Suprapubic skin (tissue), 4 donors: ENCODE data around the gene CCDC188. TPM values are rescaled to one million over a fixed set of nuclear protein-coding genes. Genes with fewer than 3 reads are reported as not detected.
"Not testable (repeated sequence)": the region's sequence is repeated elsewhere in the genome, so short reads cannot be mapped to it uniquely, and the experiment has no call there.

ENCODE experiments used
- DNase-seq, 2 donors: peaks; one replicate each; pipeline ENCODE4 v3.0.0-alpha.2; 2019; ENCODE audit warnings: low spot score in 2 of 2
- H3K27ac ChIP-seq: fragments of 200-600 bp; sonication (generic); one replicate; pipeline ENCODE4 v1.5.1; 2019
- H3K27me3 ChIP-seq: fragments of 200-600 bp; sonication (generic); one replicate; pipeline ENCODE4 v1.5.1; 2019
- H3K36me3 ChIP-seq: fragments of 200-600 bp; sonication (generic); one replicate; pipeline ENCODE4 v1.5.1; 2019
- H3K4me1 ChIP-seq: fragments of 200-600 bp; sonication (generic); one replicate; pipeline ENCODE4 v1.5.1; 2019
- H3K4me3 ChIP-seq: fragments of 200-600 bp; sonication (generic); one replicate; pipeline ENCODE4 v1.5.1; 2019; ENCODE audit warnings: mild to moderate bottlenecking
- H3K9me3 ChIP-seq: fragments of 200-600 bp; sonication (generic); one replicate; pipeline ENCODE4 v1.5.1; 2019
- CTCF ChIP-seq, 2 donors: fragments of 200-600 bp in 1 of 2; fragments of 450-650 bp in 1 of 2; sonication (generic) in 1 of 2; IDR thresholded peaks; one replicate each; pipeline ENCODE4 v1.5.1; 2016 to 2019; ENCODE audit warnings: antibody characterized with exemption in 2 of 2, mild to moderate bottlenecking in 1 of 2, moderate library complexity in 1 of 2
- EP300 ChIP-seq: sonication (generic); formaldehyde crosslinking; IDR thresholded peaks from one replicate; pipeline ENCODE4 v1.6.1; 2017; ENCODE audit warnings: antibody characterized with exemption
- POLR2A ChIP-seq, 2 donors: fragments of 450-650 bp; IDR thresholded peaks; one replicate each; pipeline ENCODE4 v1.6.1; 2017; ENCODE audit warnings: antibody characterized with exemption in 2 of 2, mild to moderate bottlenecking in 2 of 2, moderate library complexity in 2 of 2
- POLR2AphosphoS5 ChIP-seq, 3 donors: sonication (generic); formaldehyde crosslinking; IDR thresholded peaks; one replicate each; pipeline ENCODE4 v1.6.1; 2017; ENCODE audit warnings: antibody characterized with exemption in 3 of 3
- WGBS: methylation state at CpG from one replicate; pipeline ENCODE4 v1.1.5; 2018; 5-methylcytosine and 5-hydroxymethylcytosine counted together
- total RNA-seq, 4 donors: library from RNA; depleted of rRNA; stranded (reverse); fragments of >200 nt; gene quantifications; one replicate each; pipeline ENCODE4 v1.1.0, GENCODE V29; 2016

Gene CCDC188
- total RNA-seq, 4 donors from 2014 or later: 0.34 TPM; not detected in 3

GRCh38 chr22:20165913-20166312 is 15.1 kb upstream of the CCDC188 start:
- DNase-seq: no peak
- Histone ChIP-seq H3K4me3 (no peak overlapping the region), H3K27me3 (no peaks in the 10 kb centered on the region), H3K9me3 (no peaks in the 10 kb centered on the region), H3K4me1 (no peaks in the 10 kb centered on the region), H3K36me3 (no peaks in the 10 kb centered on the region), H3K27ac (no peak overlapping the region)
- TF ChIP-seq POLR2AphosphoS5 (IDR thresholded peaks at IDR 0.05) (no peak), CTCF (IDR thresholded peaks at IDR 0.05) (no peak), EP300 (no peak), POLR2A (IDR thresholded peaks at IDR 0.05) (no peak)
- 83% methylated on average over 4 of the region's 7 CpGs for WGBS

GRCh38 chr22:20165421-20165820 is 14.6 kb upstream of the CCDC188 start:
- 88% methylated on average over 3 of the region's 12 CpGs for WGBS
- Histone ChIP-seq H3K4me1 (no peaks in the 10 kb centered on the region), H3K27me3 (no peaks in the 10 kb centered on the region)

DNA sequence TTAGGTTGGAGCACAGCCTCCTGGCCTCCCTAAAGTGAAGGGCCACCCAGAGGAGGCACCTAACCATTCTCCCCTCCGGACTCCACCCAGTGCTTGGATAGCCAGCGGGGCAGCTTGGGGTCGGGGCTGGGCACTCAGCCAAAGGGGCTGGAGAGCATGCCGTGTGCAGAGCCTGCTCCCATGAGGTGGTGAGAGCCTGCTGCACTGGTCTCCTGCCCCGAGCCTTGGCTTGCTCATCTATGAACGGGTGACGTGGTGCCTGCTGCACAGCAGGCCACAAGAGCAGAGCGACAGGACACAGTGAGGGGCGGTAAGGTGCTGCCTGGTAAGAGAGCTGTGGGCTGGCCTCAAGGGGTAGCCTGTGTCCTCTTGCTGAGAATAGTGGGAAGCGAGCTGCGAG is 14.0 kb upstream of the CCDC188 start:
- no peaks in the 10 kb centered on the region for H3K27me3 ChIP-seq
- no peaks in the 10 kb centered on the region for H3K36me3 ChIP-seq
- DNase-seq: no peak
- H3K9me3 ChIP-seq: no peaks in the 10 kb centered on the region
- TF ChIP-seq EP300 (no peak), POLR2A (IDR thresholded peaks at IDR 0.05) (no peak), POLR2AphosphoS5 (IDR thresholded peaks at IDR 0.05) (no peak), CTCF (IDR thresholded peaks at IDR 0.05) (no peak)
- H3K4me3 ChIP-seq: no peak overlapping the region
- no peak overlapping the region for H3K27ac ChIP-seq
- H3K4me1 ChIP-seq: no peaks in the 10 kb centered on the region
- 100% methylated on average over 1 of the region's 11 CpGs for WGBS

More at GRCh38 chr22:20165421-20165820, 14.6 kb upstream of the CCDC188 start:
- no peak for DNase-seq
- Histone ChIP-seq H3K36me3 (no peaks in the 10 kb centered on the region), H3K9me3 (no peaks in the 10 kb centered on the region), H3K27ac (no peak overlapping the region), H3K4me3 (no peak overlapping the region)
- no peak for TF ChIP-seq CTCF (IDR thresholded peaks at IDR 0.05)

DNA sequence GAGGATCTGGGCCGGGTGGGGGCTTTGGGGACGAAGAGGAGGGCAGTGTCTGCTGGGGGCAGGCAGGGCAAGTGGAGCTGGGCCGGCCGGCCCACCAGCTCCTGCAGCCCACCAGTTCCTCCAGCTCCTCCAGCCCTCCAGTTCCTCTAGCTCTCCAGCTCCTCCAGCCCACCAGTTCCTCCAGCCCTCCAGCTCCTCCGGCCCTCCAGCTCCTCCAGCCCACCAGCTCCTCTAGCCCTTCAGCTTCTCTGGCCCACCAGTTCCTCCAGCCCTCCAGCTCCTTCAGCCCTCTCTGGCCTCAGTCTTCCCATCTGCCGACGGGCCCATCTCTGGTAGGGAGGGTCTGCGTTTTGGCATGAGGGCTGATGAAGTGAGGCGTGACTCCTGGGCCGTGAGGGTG is 9.2 kb upstream of the CCDC188 start:
- Histone ChIP-seq H3K27me3 (peaks cover 12% of the 10 kb centered on the region), H3K9me3 (no peaks in the 10 kb centered on the region), H3K4me3 (no peak overlapping the region), H3K27ac (no peak overlapping the region), H3K4me1 (peaks cover 5% of the 10 kb centered on the region), H3K36me3 (no peaks in the 10 kb centered on the region)
- 88% methylated on average over 10 of the region's 10 CpGs for WGBS
- no peak for DNase-seq
- TF ChIP-seq CTCF (IDR thresholded peaks at IDR 0.05) (no peak), EP300 (no peak), POLR2AphosphoS5 (IDR thresholded peaks at IDR 0.05) (no peak), POLR2A (IDR thresholded peaks at IDR 0.05) (no peak)

DNA sequence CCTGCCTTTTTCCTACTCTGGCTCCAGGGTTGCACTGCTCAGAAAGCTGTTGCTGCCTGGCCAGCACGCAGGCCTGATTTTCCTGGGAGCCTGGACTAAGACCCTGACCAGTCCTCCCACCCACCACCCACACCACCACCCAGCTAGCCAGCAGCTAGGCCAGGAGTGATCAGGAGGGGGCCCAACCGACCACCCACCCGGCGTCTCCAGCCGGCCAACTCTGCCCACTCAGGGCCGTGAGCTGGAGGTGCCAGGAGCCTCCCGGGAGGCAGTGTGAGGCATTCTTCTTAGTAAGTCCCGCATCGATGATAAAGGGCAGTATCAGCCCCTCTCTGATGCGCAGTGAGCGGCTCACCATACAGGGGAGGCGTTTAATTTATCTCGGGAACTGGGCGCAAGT is 8.7 kb upstream of the CCDC188 start:
- not testable (repeated sequence) for H3K27ac ChIP-seq, H3K36me3 ChIP-seq

GRCh38 chr22:20159076-20159475 is 8.2 kb upstream of the CCDC188 start:
- 64% methylated on average over 5 of the region's 9 CpGs for WGBS
- no peaks in the 10 kb centered on the region for H3K9me3 ChIP-seq
- H3K36me3 ChIP-seq: no peaks in the 10 kb centered on the region
- no peak for TF ChIP-seq CTCF (IDR thresholded peaks at IDR 0.05)
- TF ChIP-seq EP300: no peak
- TF ChIP-seq POLR2A (IDR thresholded peaks at IDR 0.05): no peak
- no peak for TF ChIP-seq POLR2AphosphoS5 (IDR thresholded peaks at IDR 0.05)
- peaks cover 11% of the 10 kb centered on the region for H3K4me1 ChIP-seq
- no peak for DNase-seq
- H3K27me3 ChIP-seq: peaks cover 12% of the 10 kb centered on the region
- H3K27ac ChIP-seq: no peak overlapping the region
- no peak overlapping the region for H3K4me3 ChIP-seq

More for the DNA sequence above, 8.7 kb upstream of the CCDC188 start:
- not testable (repeated sequence) for H3K4me3 ChIP-seq, H3K9me3 ChIP-seq, DNase-seq, H3K4me1 ChIP-seq
- H3K27me3 ChIP-seq: peaks cover 12% of the 10 kb centered on the region
- 75% methylated on average over 4 of the region's 14 CpGs for WGBS
